Epithelial cell of prostate (primary cell): ENCODE measurements around the gene HGF.
"Not testable (repeated sequence)": the region's sequence is repeated elsewhere in the genome, so short reads cannot be mapped to it uniquely, and the experiment has no call there.

Experiments used
- DNase-seq: peaks from one replicate; pipeline ENCODE4 v3.0.0-alpha.2; 2011; ENCODE audit warnings: low read depth, low spot score
- H3K27ac ChIP-seq: fragments of 450-650 bp; 2 replicates; pipeline ENCODE4 v1.5.1; 2017; ENCODE audit warnings: mild to moderate bottlenecking

Gene HGF

DNA sequence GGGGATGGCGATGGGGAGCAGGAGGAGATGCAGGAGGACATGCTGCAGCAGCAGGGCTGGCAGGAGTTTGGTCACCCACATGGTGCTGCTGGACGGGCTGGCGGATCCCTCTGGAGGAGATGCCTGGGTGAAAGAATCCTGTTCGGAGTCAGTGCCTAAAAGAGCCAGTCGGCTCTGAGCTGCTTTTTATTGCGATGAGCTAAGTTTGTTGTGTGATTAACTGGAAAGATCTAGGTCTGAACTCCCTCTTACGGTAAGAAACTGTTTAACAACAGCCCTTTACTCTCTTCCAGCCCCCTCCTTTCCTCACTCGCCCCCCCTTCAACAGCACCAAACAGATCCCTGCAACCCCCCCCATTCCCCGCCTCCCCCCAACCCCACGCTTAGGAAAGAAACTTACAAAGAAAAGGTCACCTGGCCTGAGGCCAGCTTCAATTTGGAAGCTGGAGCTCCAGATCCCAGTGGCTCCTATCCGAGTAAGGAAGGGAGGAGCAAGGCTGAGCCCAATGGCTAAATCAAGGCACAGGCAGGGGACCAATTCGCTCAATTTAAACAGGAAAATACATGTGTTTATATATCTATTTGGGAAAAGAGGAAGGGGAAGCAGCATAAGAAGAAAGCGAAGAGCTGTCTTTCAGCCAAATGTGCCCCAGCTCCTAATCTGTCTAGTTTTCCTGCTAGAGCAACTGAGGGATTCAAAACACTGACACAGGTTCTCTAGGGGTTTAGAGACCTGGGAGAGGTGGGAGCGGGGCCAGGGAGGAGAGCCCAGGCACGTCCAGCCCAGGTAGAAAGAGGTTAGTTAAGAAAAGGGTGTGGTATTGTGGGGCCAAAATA, at the start of gene HGF:
TSS of gene HGF (minus strand) at position 157 of the 837 bp plus-strand sequence. CDS start at position 81, 76 bp downstream.
- no peak for DNase-seq
- no peak within 1 kb of the TSS for H3K27ac ChIP-seq

DNA sequence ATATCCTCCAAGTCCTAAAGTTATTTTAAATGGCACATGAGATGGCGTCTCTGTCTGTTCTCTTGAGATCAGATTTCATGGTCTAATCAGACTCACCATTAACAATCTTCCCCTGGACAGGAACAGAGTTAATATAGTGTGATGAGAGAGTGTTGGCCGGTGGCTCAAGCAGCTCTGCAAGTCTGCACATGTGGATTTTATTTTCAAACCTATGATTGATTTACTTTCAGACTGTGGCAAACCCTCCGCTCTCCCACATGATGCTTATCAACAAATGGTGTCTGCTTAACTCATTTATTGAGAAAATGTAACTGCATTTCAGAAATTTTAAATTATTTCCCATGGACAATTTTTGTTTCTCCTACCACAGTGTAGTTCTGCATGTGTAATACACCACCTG, 46.5 kb upstream of the HGF start:
- DNase-seq: no peak
- H3K27ac ChIP-seq: no peak overlapping the region

- not testable (repeated sequence) for DNase-seq, H3K27ac ChIP-seq
Observed at GRCh38 chr7:81812866-81813476, 43.1 kb upstream of the HGF start.

GRCh38 chr7:81811956-81812865, 42.4 kb upstream of the HGF start:
- H3K27ac ChIP-seq: no peak overlapping the region
- no peak for DNase-seq

GRCh38 chr7:81810476-81811155, 40.8 kb upstream of the HGF start:
- H3K27ac ChIP-seq: no peak overlapping the region
- DNase-seq: no peak

- not testable (repeated sequence) for H3K27ac ChIP-seq, DNase-seq
Observed at GRCh38 chr7:81808310-81808709, 38.5 kb upstream of the HGF start.

DNA sequence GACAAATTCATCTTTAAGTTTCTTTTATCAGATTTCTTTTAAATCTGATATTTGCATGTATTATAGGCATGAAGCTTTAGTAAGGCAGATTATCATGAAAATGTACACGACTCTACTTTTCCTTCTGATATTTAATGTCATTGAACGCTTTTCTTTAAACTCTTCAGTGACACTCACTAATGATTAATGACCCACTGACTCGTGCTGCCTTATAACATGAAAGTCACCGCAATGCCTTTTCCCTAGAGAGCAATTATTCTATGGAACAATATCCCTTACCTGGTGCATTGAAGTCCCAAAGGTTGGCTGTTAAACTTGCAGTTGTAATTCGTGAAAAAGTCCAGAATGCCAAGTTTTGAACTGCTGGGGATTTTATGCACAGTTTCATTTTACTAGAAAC, 33.4 kb upstream of the HGF start:
- no peak overlapping the region for H3K27ac ChIP-seq
- no peak for DNase-seq

GRCh38 chr7:81802251-81802650, 32.4 kb upstream of the HGF start:
- no peak overlapping the region for H3K27ac ChIP-seq
- DNase-seq: no peak

GRCh38 chr7:81801532-81801931, 31.7 kb upstream of the HGF start:
- DNase-seq: no peak
- H3K27ac ChIP-seq: no peak overlapping the region

DNA sequence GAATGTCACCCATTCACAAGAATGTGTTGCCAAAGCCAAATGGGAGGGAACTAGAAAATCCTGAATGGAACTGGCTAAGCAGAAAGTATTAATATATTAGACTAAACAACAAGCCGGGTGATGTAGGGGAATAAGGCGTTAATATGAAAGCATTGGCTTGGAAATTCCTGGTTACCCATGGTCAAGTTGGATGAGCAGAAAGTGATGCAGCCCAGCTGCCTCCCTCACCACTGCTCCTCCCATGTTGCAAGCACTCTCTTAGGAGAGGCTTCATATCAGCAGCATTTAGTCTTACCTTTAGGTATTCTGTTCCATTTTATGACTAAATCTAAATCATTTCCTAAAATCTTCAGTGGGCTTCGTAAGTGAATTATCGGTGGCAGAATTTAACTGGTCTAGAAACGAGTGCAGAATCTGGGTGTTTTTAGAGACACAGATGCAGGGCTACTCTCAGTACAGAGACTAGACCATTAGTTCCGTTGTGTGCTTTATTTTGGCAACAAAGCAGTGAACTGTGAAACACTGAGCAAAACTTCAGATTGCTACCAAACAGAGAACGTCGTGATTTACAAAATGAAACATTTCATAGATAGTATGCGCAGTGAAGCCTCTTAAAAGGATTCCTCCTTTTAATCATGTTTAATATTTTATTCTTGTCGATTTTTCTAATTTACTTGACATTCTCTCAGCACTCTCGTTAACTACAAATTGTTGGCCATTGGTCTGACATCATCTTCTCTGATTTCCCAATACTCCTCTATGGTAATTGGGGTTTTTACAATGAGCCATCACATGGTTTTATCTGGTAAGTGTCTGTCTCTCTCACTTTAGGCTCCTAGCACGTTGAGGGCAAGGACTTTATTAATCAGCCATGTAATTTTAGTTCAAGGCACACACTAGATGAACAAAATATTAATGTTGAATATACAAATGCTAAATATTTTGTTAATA, 22.0 kb upstream of the HGF start:
- no peak overlapping the region for H3K27ac ChIP-seq
- no peak for DNase-seq

GRCh38 chr7:81790686-81791085, 20.8 kb upstream of the HGF start:
- H3K27ac ChIP-seq: no peak overlapping the region
- no peak for DNase-seq

DNA sequence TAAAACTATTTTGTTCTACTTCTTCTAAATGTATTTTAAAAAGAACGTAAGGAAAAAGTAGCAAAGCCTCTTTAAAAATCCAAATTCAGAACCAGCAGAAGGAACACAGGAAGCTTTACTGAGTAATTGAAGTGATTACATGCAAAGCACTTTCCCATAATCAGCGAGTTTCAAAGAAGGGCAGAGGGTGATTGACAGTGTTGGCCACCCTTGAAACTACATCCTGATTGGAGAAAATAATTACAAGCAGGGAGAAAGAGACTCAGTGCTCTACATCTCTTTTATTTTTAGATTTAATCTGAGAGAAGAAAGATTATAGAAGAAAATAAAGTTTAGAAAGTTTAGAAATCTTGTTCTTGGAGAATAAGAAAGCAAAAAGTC, 20.3 kb upstream of the HGF start:
- no peak overlapping the region for H3K27ac ChIP-seq
- DNase-seq: no peak

- no peak overlapping the region for H3K27ac ChIP-seq
- no peak for DNase-seq
Observed at GRCh38 chr7:81789406-81790119, 19.7 kb upstream of the HGF start.

DNA sequence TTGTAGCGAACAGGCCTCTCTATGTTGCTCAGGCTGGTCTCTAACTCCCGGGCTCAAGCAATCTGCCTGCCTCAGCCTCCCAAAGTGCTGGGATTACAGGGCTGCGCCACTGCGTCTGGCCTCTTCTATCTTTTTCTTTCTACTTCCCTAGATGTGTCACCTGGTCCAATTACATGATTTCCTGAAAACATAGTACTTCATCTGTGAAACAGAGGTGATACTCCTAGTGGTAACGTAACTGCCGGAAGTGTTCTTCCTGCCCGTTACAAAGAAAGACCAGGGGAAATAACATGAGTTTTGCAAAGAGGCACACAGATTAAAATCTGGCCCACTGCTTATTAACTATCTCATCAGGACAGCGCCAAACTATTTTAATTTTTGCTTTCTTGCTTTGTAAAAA, 18.4 kb upstream of the HGF start:
- no peak overlapping the region for H3K27ac ChIP-seq
- DNase-seq: no peak

DNA sequence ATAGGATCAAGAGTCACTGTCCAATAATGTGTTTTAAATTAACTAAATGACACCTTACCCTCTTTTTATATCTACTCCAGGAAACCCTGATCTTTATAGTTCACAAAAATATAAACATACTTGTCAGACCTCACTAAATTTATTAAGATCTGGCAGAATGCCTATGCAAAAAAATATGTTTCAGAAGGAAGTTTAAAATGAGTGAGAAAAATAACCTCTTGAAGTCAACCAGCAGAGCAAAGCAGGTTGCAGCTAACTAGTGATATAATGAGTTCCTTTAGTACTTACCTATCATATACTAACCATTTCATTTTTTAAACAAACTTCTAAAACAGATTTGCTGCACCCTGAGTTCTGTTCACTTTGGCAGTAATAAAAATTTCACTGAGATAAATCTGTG, 14.0 kb upstream of the HGF start:
- no peak for DNase-seq
- H3K27ac ChIP-seq: no peak overlapping the region

DNA sequence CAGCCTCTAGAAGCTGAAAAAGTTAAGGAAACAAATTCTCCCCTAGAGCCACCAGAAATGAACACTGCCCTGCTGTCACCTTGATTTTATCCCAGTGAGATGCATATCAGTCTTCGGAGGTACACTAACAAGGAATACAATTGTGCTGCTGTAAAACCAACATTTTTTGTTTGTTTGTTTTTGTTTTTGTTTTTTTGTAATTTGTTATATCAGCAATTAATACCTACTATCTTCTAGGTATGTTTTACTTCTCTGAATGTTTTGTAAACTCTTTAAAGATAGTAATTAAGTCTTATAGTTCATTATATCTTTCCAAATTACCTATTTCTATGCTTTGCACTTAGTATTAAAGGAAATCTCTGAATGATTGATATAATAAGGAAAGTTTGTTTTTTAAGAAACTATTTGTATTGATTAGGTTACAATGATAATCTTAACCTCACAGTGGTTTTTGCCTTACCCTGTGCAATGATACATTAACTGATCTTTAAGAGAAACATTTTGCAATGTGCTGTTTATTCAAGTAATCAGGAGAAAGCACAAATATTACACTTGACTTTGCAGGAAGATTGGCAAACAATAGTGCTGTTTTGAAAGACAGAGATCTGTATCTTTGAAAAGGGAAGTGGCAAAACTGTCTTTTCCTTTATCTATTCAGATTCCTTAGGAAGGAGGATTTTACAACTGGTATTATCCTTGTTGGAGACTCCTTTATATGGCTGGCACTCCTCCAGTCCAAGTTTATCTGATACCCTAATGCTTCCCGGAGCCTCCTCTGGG, 11.3 kb upstream of the HGF start:
- DNase-seq: no peak
- no peak overlapping the region for H3K27ac ChIP-seq

GRCh38 chr7:81779706-81780105, 9.9 kb upstream of the HGF start:
- no peak for DNase-seq
- no peak overlapping the region for H3K27ac ChIP-seq

DNA sequence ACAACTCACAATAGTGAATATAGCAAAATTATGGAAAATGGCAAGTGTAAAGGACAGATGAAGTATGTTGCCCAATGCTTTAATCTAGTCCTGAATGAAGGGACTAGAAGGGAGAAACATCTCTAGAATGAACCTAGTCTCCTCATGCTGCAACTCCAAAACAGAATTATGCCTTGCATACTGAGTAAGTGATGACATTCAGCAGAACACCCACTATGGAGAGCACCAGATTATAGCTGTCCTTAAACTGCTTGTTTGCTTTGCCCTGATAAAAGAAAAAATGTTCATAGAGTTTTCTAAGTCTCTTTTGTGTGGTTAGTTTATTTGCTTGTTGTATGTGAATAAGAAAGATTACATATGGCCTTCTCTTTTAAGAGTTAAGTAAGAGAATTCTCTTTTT, 7.8 kb upstream of the HGF start:
- DNase-seq: no peak
- no peak overlapping the region for H3K27ac ChIP-seq
